A673 (cell line): ENCODE measurements around the gene GALNT6.

Experiments
- CTCF ChIP-seq: fragments of 300-800, 200-600 bp; sonication (generic); conservative IDR thresholded peaks from 2 replicates; pipeline ENCODE4 v1.5.1; 2017; ENCODE audit warnings: low read depth, mild to moderate bottlenecking, antibody characterized with exemption, low read length, moderate library complexity, mixed read lengths
- EZH2 ChIP-seq: fragments of 200-600 bp; sonication (generic); IDR thresholded peaks from 2 replicates; pipeline ENCODE4 v1.6.1; 2017; ENCODE audit warnings: borderline replicate concordance, low read depth, mild to moderate bottlenecking, mixed read lengths, antibody characterized with exemption, low read length; ENCODE audit not compliant: poor library complexity, severe bottlenecking

GRCh38 chr12:51342416-51342815 lies 48.8 kb downstream of the GALNT6 start:
- no peak for TF ChIP-seq CTCF
- no peak for TF ChIP-seq EZH2
